GM12874 (cell line): ENCODE measurements around the gene CDK4.

Source experiments
- CTCF ChIP-seq: IDR thresholded peaks from 2 replicates; pipeline ENCODE4 v1.5.1; 2011; ENCODE audit warnings: low read depth, mild to moderate bottlenecking, control low read depth, low read length, moderate library complexity; ENCODE audit not compliant: insufficient read depth

CDK4 gene

DNA sequence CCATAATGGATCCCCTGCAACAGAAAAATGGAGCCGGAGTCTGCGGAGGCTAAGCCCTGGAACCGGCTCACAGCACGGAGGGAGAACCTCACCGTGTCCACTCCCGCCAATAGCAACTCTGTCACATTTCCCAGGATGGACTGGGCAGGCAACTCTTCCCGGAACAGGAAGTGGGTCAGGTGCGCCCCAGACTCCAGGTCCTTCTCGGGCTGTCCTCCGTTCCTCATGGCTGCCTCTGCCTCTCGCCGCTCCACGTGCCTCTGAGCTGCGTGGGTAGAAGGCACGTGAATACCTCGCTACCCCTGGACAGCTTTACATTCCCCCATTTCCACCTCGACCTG, 12.5 kb upstream of the CDK4 start:
- no peak for TF ChIP-seq CTCF

DNA sequence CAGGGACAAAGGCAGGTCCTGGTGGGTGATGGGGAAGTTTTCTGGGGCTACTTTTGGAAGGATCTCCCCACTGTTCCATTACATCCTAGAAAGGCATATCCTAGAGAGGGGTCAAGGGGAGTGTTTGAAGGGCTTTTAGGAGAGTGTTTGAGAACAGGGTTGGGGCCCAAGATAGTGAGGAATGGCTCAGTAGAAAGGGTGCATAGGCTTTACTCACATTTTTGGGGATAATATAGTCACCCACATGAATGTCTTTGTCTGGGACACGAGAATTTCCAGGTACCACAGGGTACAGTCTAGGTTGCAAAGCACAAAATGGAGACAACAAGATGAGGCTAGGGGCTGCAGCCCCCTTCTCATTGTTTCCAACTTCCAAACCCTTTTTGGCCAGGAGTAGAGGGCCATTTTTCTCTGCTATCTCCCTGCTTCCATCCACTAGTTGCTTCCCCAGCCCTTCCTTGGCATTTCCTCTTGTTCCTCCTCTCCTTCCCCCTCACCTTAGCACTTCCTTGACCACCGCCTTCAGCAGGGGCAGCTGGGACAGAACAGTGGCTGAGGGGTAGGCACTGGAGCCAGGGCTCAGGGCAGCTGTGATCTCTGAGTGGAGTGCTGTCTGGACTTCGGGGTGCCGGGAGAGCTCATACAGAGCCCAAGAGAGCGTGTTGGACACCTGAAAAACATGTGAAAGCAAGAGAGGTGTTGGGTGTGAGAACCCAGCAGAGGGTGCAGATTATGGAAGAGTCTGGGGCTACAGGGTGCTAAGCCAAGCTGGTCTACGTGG, 12.0 kb upstream of the CDK4 start:
- TF ChIP-seq CTCF, result no peak

DNA sequence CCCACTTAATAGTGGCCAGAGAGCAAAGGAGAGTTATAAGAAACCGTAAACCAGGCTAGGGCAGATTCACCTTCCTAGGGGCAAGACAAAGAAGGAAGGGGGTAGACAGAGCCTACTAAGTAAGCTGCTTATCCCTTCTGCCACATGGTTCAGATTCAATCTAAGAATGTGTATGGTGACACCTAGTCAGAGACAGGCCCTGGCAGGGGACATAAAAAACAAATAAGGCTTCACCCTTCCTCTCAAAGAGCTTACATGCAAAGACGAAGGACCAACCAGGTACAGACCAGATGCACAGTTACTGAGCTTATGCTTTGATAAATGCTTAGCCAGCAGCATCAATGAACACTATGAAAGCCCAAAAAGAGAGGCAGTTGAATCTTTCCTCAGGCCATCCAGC, 10.4 kb upstream of the CDK4 start:
- no peak for TF ChIP-seq CTCF

- no peak for TF ChIP-seq CTCF
These were observed 9.4 kb upstream of the CDK4 start for GRCh38 chr12:57761391-57761998.

GRCh38 chr12:57760347-57760982, 8.4 kb upstream of the CDK4 start:
- no peak for TF ChIP-seq CTCF

- peak; percentile 55 for TF ChIP-seq CTCF
These were observed 7.4 kb upstream of the CDK4 start for GRCh38 chr12:57759360-57759980.
